Smooth muscle cell (in vitro differentiated cells): Measurements from ENCODE around the gene SLC35F4. TPM values are rescaled to one million over a fixed set of nuclear protein-coding genes. Genes with fewer than 3 reads are reported as not detected.

Experiments
- DNase-seq: peaks from one replicate; lab custom pipeline; 2025; ENCODE audit not compliant: unreplicated experiment; lab: John Stamatoyannopoulos, UW
- H2AFZ ChIP-seq: fragments of 200-600 bp; sonication (generic); 2 replicates; pipeline ENCODE4 v1.6.0; 2016; ENCODE audit warnings: antibody characterized with exemption, low read depth, mild to moderate bottlenecking
- H3F3A ChIP-seq: fragments of 200-600 bp; sonication (generic); 2 replicates; pipeline ENCODE4 v1.6.0; 2017; ENCODE audit warnings: antibody characterized with exemption, low read depth
- H3K27ac ChIP-seq: fragments of 200-600 bp; sonication (generic); 2 replicates; pipeline ENCODE4 v1.5.1; 2016; ENCODE audit warnings: low read depth, mild to moderate bottlenecking
- H3K27me3 ChIP-seq: fragments of 200-600 bp; sonication (generic); 2 replicates; pipeline ENCODE4 v1.6.1; 2016; ENCODE audit warnings: low read depth, mild to moderate bottlenecking
- H3K36me3 ChIP-seq: fragments of 200-600 bp; sonication (generic); 2 replicates; pipeline ENCODE4 v1.5.1; 2016; ENCODE audit warnings: low read depth
- H3K4me1 ChIP-seq: fragments of 200-600 bp; sonication (generic); 2 replicates; pipeline ENCODE4 v1.5.1; 2016; ENCODE audit warnings: low read depth
- H3K4me2 ChIP-seq: fragments of 200-600 bp; sonication (generic); 2 replicates; pipeline ENCODE4 v1.6.0; 2016; ENCODE audit warnings: mild to moderate bottlenecking
- H3K4me3 ChIP-seq: fragments of 200-600 bp; sonication (generic); 2 replicates; pipeline ENCODE4 v1.5.1; 2016; ENCODE audit warnings: mild to moderate bottlenecking
- H3K79me2 ChIP-seq: fragments of 200-600 bp; sonication (generic); 2 replicates; pipeline ENCODE4 v1.6.0; 2016; ENCODE audit warnings: low read depth, mild to moderate bottlenecking
- H3K9ac ChIP-seq: fragments of 200-600 bp; sonication (generic); 2 replicates; pipeline ENCODE4 v1.6.0; 2016; ENCODE audit warnings: low read depth
- H3K9me3 ChIP-seq: fragments of 200-600 bp; sonication (generic); replicated peaks from 2 replicates; pipeline ENCODE4 v1.5.1; 2016; ENCODE audit warnings: low read depth
- H4K20me1 ChIP-seq: fragments of 200-600 bp; sonication (generic); 2 replicates; pipeline ENCODE4 v1.6.0; 2016; ENCODE audit warnings: low read depth
- WGBS: methylation state at CpG from one replicate; pipeline ENCODE4 v1.1.7; 2016; ENCODE audit warnings: low lambda C conversion rate; 5-methylcytosine and 5-hydroxymethylcytosine counted together
- polyA plus RNA-seq: library from polyadenylated mRNA; unstranded; fragments of >200 nt; fragmentation: Nextera tagmentation; extraction: Ambion mirVana; gene quantifications from 2 replicates; pipeline ENCODE4 v1.2.1, GENCODE V29; 2016
- total RNA-seq: library from RNA; depleted of rRNA; stranded (reverse); fragments of >200 nt; gene quantifications from 2 replicates; pipeline ENCODE4 v1.2.3, GENCODE V29; 2014
- TF ChIP-seq, protein P1 (sequence below): fragments of 200-600 bp; sonication (generic); IDR thresholded peaks from 2 replicates; pipeline ENCODE4 v1.5.1; 2017; ENCODE audit warnings: borderline replicate concordance, mild to moderate bottlenecking, antibody characterized with exemption; ENCODE audit not compliant: insufficient read depth, poor library complexity, severe bottlenecking

Gene SLC35F4
- total and polyA plus RNA-seq, 2 experiments from 2014 or later: not detected

GRCh38 chr14:57735276-57735675 lies 130.6 kb downstream of the SLC35F4 start:
- WGBS: 92% methylated on average over 1 of the region's 1 CpG
- Histone ChIP-seq H3K9me3 (no peaks in the 10 kb centered on the region), H3K27me3 (no peaks in the 10 kb centered on the region), H3K79me2 (no peaks in the 10 kb centered on the region), H3K4me1 (no peaks in the 10 kb centered on the region), H3K36me3 (no peaks in the 10 kb centered on the region), H3K4me2 (no peak overlapping the region), H4K20me1 (no peaks in the 10 kb centered on the region), H3K4me3 (no peak overlapping the region), H3K9ac (no peak overlapping the region), H2AFZ (no peak overlapping the region), H3F3A (no peaks in the 10 kb centered on the region), H3K27ac (no peak overlapping the region)
- TF ChIP-seq, protein P1, sequence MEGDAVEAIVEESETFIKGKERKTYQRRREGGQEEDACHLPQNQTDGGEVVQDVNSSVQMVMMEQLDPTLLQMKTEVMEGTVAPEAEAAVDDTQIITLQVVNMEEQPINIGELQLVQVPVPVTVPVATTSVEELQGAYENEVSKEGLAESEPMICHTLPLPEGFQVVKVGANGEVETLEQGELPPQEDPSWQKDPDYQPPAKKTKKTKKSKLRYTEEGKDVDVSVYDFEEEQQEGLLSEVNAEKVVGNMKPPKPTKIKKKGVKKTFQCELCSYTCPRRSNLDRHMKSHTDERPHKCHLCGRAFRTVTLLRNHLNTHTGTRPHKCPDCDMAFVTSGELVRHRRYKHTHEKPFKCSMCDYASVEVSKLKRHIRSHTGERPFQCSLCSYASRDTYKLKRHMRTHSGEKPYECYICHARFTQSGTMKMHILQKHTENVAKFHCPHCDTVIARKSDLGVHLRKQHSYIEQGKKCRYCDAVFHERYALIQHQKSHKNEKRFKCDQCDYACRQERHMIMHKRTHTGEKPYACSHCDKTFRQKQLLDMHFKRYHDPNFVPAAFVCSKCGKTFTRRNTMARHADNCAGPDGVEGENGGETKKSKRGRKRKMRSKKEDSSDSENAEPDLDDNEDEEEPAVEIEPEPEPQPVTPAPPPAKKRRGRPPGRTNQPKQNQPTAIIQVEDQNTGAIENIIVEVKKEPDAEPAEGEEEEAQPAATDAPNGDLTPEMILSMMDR: no peak
- no peak for DNase-seq

GRCh38 chr14:57732463-57733285 lies 133.2 kb downstream of the SLC35F4 start:
- Histone ChIP-seq H3K79me2 (no peaks in the 10 kb centered on the region), H3K36me3 (no peaks in the 10 kb centered on the region), H3K9me3 (no peaks in the 10 kb centered on the region), H3F3A (no peaks in the 10 kb centered on the region), H2AFZ (no peak overlapping the region), H3K27ac (no peak overlapping the region), H3K9ac (no peak overlapping the region), H3K4me2 (no peak overlapping the region), H3K4me3 (no peak overlapping the region), H4K20me1 (no peaks in the 10 kb centered on the region), H3K4me1 (no peaks in the 10 kb centered on the region), H3K27me3 (no peaks in the 10 kb centered on the region)
- TF ChIP-seq, protein P1: no peak
- DNase-seq: no peak
- 74% methylated on average over 3 of the region's 3 CpGs for WGBS

- TF ChIP-seq, protein P1: no peak
- Histone ChIP-seq H2AFZ (no peak overlapping the region), H3K36me3 (no peaks in the 10 kb centered on the region), H3K4me1 (no peaks in the 10 kb centered on the region), H4K20me1 (no peaks in the 10 kb centered on the region), H3F3A (no peaks in the 10 kb centered on the region), H3K9me3 (no peaks in the 10 kb centered on the region), H3K27me3 (no peaks in the 10 kb centered on the region), H3K27ac (no peak overlapping the region), H3K79me2 (no peaks in the 10 kb centered on the region), H3K9ac (no peak overlapping the region), H3K4me2 (no peak overlapping the region), H3K4me3 (no peak overlapping the region)
- 75% methylated on average over 5 of the region's 5 CpGs for WGBS
- no peak for DNase-seq
Observed at GRCh38 chr14:57729208-57730187, 136.4 kb downstream of the SLC35F4 start.
